NCI-H510A treated with DMSO at 0.1 percent for 48 hours (cell line): ENCODE data around the gene PGS1.

Experiments
- DNase-seq: peaks from one replicate; lab custom pipeline; 2025; lab: John Stamatoyannopoulos, UW

PGS1 gene

GRCh38 chr17:78364436-78365281, 13.8 kb upstream of the PGS1 start:
- DNase-seq: no peak

- no peak for DNase-seq
Measured at GRCh38 chr17:78365561-78366108, 12.8 kb upstream of the PGS1 start.

GRCh38 chr17:78366109-78366848, 12.2 kb upstream of the PGS1 start:
- DNase-seq: peak; percentile 29

GRCh38 chr17:78367193-78367592, 11.3 kb upstream of the PGS1 start:
- no peak for DNase-seq

- DNase-seq: no peak
Measured at GRCh38 chr17:78368348-78368747, 10.1 kb upstream of the PGS1 start.

- no peak for DNase-seq
Measured at GRCh38 chr17:78368854-78369495, 9.5 kb upstream of the PGS1 start.

- DNase-seq: no peak
Measured at GRCh38 chr17:78369791-78370381, 8.6 kb upstream of the PGS1 start.

- no peak for DNase-seq
Measured at GRCh38 chr17:78371056-78371455, 7.4 kb upstream of the PGS1 start.

- DNase-seq: no peak
Measured at GRCh38 chr17:78372841-78373240, 5.6 kb upstream of the PGS1 start.

GRCh38 chr17:78374189-78374588, 4.3 kb upstream of the PGS1 start:
- DNase-seq: no peak

GRCh38 chr17:78374631-78375274, 3.7 kb upstream of the PGS1 start:
- DNase-seq: no peak

- no peak for DNase-seq
Measured at GRCh38 chr17:78375401-78376151, 2.9 kb upstream of the PGS1 start.

GRCh38 chr17:78376161-78376560, 2.3 kb upstream of the PGS1 start:
- DNase-seq: no peak

GRCh38 chr17:78377858-78378224, 608 bp upstream of the PGS1 start:
- no peak for DNase-seq

- no peak for DNase-seq
Measured at GRCh38 chr17:78379131-78379491, 662 bp downstream of the PGS1 start.

- no peak for DNase-seq
Measured at GRCh38 chr17:78380370-78380769, 1.9 kb downstream of the PGS1 start.

GRCh38 chr17:78381601-78382232, 3.3 kb downstream of the PGS1 start:
- DNase-seq: no peak

GRCh38 chr17:78383725-78384471, 5.4 kb downstream of the PGS1 start:
- no peak for DNase-seq

GRCh38 chr17:78384479-78385175, 6.2 kb downstream of the PGS1 start:
- DNase-seq: no peak
